OCI-LY7 (cell line): Measurements from ENCODE around the gene TPCN1. TPM values are rescaled to one million over a fixed set of nuclear protein-coding genes. Genes with fewer than 3 reads are reported as not detected.
A peak's percentile ranks its signal among the peaks of the same experiment; 100 is the strongest.

Experiments
- BruUV-seq: library from RNA; stranded (reverse); fragments of 400-500 nt; replicated peaks from 2 replicates; lab custom pipeline; 2021; lab: Mats Ljungman, UMichigan
- CTCF ChIA-PET: fragments of 300-600 bp; sonication (Branson Sonifier 250); formaldehyde crosslinking; loops from one replicate; lab custom pipeline; 2022; ENCODE audit warnings: antibody characterized with exemption; ENCODE audit not compliant: unreplicated experiment; lab: Charles Lee
- POLR2A ChIA-PET: fragments of 300-600 bp; sonication (Branson Sonifier 250); formaldehyde crosslinking; loops from one replicate; lab custom pipeline; 2022; ENCODE audit warnings: antibody characterized with exemption; lab: Charles Lee
- DNase-seq: peaks from one replicate; pipeline ENCODE4 v3.0.0-alpha.2; 2015; ENCODE audit warnings: low spot score
- H2AFZ ChIP-seq: fragments of 200-600 bp; sonication (generic), shearing (Covaris generic); 2 replicates; pipeline ENCODE4 v1.6.1; 2014; ENCODE audit warnings: mild to moderate bottlenecking, antibody characterized with exemption, low read length, moderate library complexity
- H3K27ac ChIP-seq: fragments of 200-600 bp; sonication (generic); 2 replicates; pipeline ENCODE4 v1.5.1; 2014; ENCODE audit warnings: mixed run types, low read depth, mild to moderate bottlenecking, moderate library complexity, low read length, inconsistent platforms; ENCODE audit not compliant: poor library complexity, severe bottlenecking
- H3K36me3 ChIP-seq: fragments of 200-600 bp; sonication (generic); 2 replicates; pipeline ENCODE4 v1.6.1; 2014; ENCODE audit warnings: mild to moderate bottlenecking, antibody characterized with exemption, low read length, moderate library complexity, mixed read lengths; ENCODE audit not compliant: insufficient read depth
- H3K4me1 ChIP-seq: fragments of 200-600 bp; sonication (generic); 2 replicates; pipeline ENCODE4 v1.5.1; 2014; ENCODE audit warnings: mild to moderate bottlenecking, low read length; ENCODE audit not compliant: insufficient read depth, poor library complexity, severe bottlenecking
- H3K4me2 ChIP-seq: fragments of 200-600 bp; sonication (generic); 2 replicates; pipeline ENCODE4 v1.6.1; 2014; ENCODE audit warnings: mild to moderate bottlenecking, low read length
- H3K4me3 ChIP-seq: fragments of 200-600 bp; sonication (generic); 2 replicates; pipeline ENCODE4 v1.5.1; 2014; ENCODE audit warnings: mild to moderate bottlenecking, low read depth, low read length; ENCODE audit not compliant: poor library complexity, severe bottlenecking
- H3K79me2 ChIP-seq: fragments of 200-600 bp; sonication (generic); 2 replicates; pipeline ENCODE4 v1.6.1; 2016; ENCODE audit warnings: low read depth, mild to moderate bottlenecking, low read length, moderate library complexity, mixed read lengths; ENCODE audit not compliant: insufficient read depth
- H3K9me2 ChIP-seq: fragments of 200-600 bp; sonication (generic); 2 replicates; pipeline ENCODE4 v1.6.1; 2016; ENCODE audit warnings: mild to moderate bottlenecking, low read length, mixed read lengths; ENCODE audit not compliant: insufficient read depth
- H3K9me3 ChIP-seq: fragments of 200-600 bp; sonication (generic); 2 replicates; pipeline ENCODE4 v1.6.1; 2014; ENCODE audit warnings: mild to moderate bottlenecking, mixed run types, low read length, mixed read lengths
- H4K20me1 ChIP-seq: fragments of 200-600 bp; sonication (generic); 2 replicates; pipeline ENCODE4 v1.6.1; 2014; ENCODE audit warnings: mild to moderate bottlenecking, antibody characterized with exemption, low read length, moderate library complexity, mixed read lengths; ENCODE audit not compliant: insufficient read depth
- EZH2phosphoT487 ChIP-seq: fragments of 200-600 bp; sonication (generic); IDR thresholded peaks from 2 replicates; pipeline ENCODE4 v1.6.1; 2018; ENCODE audit warnings: low read depth, borderline replicate concordance, mild to moderate bottlenecking, mixed run types, antibody characterized with exemption, low read length, moderate library complexity, mixed read lengths
- intact Hi-C: fragments of 100-400 bp; cut with micrococcal nuclease; formaldehyde crosslinking; loops from one replicate; pipeline ENCODE4 v1.10.0; 2022; ENCODE audit not compliant: unreplicated experiment
- total RNA-seq, 2 experiments: library from RNA; depleted of rRNA in 1 of 2; stranded (reverse); fragments of >200 nt in 1 of 2; shearing (Covaris generic) in 1 of 2; gene quantifications; 2 replicates each; pipeline ENCODE4 v1.2.3, GENCODE V29; 2014 to 2022
- TF ChIP-seq, protein P1 (sequence below): fragments of 200-600 bp; sonication (generic); conservative IDR thresholded peaks from 2 replicates; pipeline ENCODE4 v1.5.1; 2014; ENCODE audit warnings: mild to moderate bottlenecking, antibody characterized with exemption, low read length, moderate library complexity, mixed read lengths

Gene TPCN1
- total RNA-seq, 2 experiments from 2014 or later, result 96.0 to 160 TPM

DNA sequence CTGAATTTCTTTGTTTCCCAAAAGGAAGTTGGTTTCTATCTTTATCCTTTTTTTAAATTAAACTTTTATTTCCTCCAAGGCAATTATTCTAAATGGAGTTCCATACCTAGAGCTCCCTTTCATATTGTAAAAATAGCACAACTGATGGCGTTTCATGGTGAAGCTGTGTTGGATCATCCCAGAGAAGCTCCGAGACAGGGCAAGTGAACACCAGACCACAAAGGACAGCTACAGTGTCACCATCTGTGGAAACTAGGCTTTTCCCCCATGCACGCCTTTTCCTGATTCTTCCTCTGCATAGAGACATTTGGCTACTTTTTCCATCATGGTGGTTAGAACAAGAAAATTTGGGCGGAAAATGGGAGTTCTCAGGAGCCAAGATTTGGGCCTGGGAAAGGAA is 12.7 kb downstream of the TPCN1 start:
- H4K20me1 ChIP-seq, result no peaks in the 10 kb centered on the region
- BruUV-seq, result no TSS peak
- H3K36me3 ChIP-seq, result peaks cover 92% of the 10 kb centered on the region
- H3K27ac ChIP-seq, result peak overlapping the region; percentile 74
- ChIA-PET CTCF (no interaction called here), POLR2A (interaction anchor here (1.0 kb wide), 1 partner anchor 20 kb away, joined by 5 read pairs; no protein-coding TSS in a partner anchor)
- H3K4me3 ChIP-seq, result no peak overlapping the region
- H3K9me3 ChIP-seq, result no peaks in the 10 kb centered on the region
- DNase-seq, result no peak
- TF ChIP-seq, protein P1, sequence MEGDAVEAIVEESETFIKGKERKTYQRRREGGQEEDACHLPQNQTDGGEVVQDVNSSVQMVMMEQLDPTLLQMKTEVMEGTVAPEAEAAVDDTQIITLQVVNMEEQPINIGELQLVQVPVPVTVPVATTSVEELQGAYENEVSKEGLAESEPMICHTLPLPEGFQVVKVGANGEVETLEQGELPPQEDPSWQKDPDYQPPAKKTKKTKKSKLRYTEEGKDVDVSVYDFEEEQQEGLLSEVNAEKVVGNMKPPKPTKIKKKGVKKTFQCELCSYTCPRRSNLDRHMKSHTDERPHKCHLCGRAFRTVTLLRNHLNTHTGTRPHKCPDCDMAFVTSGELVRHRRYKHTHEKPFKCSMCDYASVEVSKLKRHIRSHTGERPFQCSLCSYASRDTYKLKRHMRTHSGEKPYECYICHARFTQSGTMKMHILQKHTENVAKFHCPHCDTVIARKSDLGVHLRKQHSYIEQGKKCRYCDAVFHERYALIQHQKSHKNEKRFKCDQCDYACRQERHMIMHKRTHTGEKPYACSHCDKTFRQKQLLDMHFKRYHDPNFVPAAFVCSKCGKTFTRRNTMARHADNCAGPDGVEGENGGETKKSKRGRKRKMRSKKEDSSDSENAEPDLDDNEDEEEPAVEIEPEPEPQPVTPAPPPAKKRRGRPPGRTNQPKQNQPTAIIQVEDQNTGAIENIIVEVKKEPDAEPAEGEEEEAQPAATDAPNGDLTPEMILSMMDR, result no peak
- no peak for TF ChIP-seq EZH2phosphoT487
- H2AFZ ChIP-seq, result no peak overlapping the region
- intact Hi-C loops, result loop anchor here (1.0 kb wide), 1 partner anchor 37 kb away; no protein-coding TSS in a partner anchor
- peaks cover 51% of the 10 kb centered on the region; the same call in 1 of the 2 replicates for H3K79me2 ChIP-seq
- peak overlapping the region; percentile 50 for H3K4me2 ChIP-seq
- no peaks in the 10 kb centered on the region for H3K9me2 ChIP-seq
- peaks cover 53% of the 10 kb centered on the region for H3K4me1 ChIP-seq

DNA sequence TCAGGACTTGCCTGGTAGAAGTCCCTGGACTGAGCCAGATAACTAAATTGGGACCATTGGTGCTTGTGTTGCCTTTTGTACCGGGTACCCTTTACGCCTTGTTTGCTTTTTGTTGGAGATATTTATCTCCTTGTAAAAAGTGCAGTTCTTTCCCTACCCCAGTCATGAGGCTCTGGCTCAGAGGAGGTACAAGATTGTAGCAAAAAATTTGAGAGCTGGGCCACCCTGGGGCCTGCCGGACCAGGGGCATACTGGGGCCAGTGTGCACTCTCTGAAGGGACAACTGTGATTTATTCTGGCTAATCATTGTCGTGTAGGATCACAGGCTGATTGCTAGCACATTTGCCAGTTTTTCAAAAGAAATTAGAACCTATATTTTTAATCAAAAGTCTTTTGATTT is 13.2 kb downstream of the TPCN1 start:
- POLR2A ChIA-PET, result interaction anchor here (1.0 kb wide), 1 partner anchor 19 kb away, joined by 5 read pairs; no protein-coding TSS in a partner anchor

DNA sequence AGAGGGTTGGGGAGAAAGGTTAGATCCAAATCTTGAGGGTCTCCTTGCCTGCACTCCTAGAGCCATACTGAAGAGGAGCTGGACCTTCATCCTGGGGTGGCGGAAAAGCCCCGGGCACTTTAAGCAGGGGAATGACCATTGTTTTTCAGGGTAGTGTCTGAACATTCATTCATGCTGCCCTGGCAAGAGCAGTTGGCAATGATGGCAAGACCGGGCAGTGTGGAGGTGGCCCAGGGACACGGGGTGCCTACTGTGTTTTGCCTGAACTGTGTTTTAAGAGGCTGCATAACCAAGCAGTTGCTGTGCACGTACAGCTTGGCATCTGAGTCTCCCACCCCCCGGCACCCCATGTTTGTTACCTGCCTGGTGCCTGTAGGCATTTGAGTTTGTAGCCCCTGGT is 14.7 kb downstream of the TPCN1 start:
- Histone ChIP-seq H3K4me3 (no peak overlapping the region), H3K36me3 (peaks cover 95% of the 10 kb centered on the region)

More for the DNA sequence above, 13.2 kb downstream of the TPCN1 start:
- TF ChIP-seq, protein P1, result no peak
- no peak for TF ChIP-seq EZH2phosphoT487
- DNase-seq, result no peak
- Histone ChIP-seq H3K79me2 (peaks cover 51% of the 10 kb centered on the region; the same call in 1 of the 2 replicates), H3K9me2 (no peaks in the 10 kb centered on the region), H2AFZ (no peak overlapping the region), H3K4me3 (no peak overlapping the region), H3K4me1 (peaks cover 50% of the 10 kb centered on the region), H3K9me3 (no peaks in the 10 kb centered on the region), H4K20me1 (no peaks in the 10 kb centered on the region), H3K4me2 (no peak overlapping the region), H3K36me3 (peaks cover 93% of the 10 kb centered on the region), H3K27ac (no peak overlapping the region)
- TSS peak; percentile 8 for BruUV-seq
- intact Hi-C loops, result no loop called here
- CTCF ChIA-PET, result no interaction called here

More for the DNA sequence above, 14.7 kb downstream of the TPCN1 start:
- H3K4me2 ChIP-seq, result no peak overlapping the region
- no peaks in the 10 kb centered on the region for H3K9me3 ChIP-seq
- no peaks in the 10 kb centered on the region; the same call in 1 of the 2 replicates for H4K20me1 ChIP-seq
- peaks cover 50% of the 10 kb centered on the region for H3K4me1 ChIP-seq
- no TSS peak for BruUV-seq
- POLR2A ChIA-PET, result interaction anchor here (0.6 to 1.1 kb wide), 4 partner anchors 12 to 76 kb away, joined by 3 to 8 read pairs (median 3); no protein-coding TSS in a partner anchor
- DNase-seq, result no peak
- no peak overlapping the region for H3K27ac ChIP-seq
- peaks cover 53% of the 10 kb centered on the region; the same call in 1 of the 2 replicates for H3K79me2 ChIP-seq
- intact Hi-C loops, result no loop called here
- H2AFZ ChIP-seq, result no peak overlapping the region
- no peaks in the 10 kb centered on the region for H3K9me2 ChIP-seq
- CTCF ChIA-PET, result no interaction called here
- TF ChIP-seq, protein P1, result no peak
- TF ChIP-seq EZH2phosphoT487, result no peak
